ENCODE data around the gene LSM3. TPM values are rescaled to one million over a fixed set of nuclear protein-coding genes. Genes with fewer than 3 reads are reported as not detected.
A peak's percentile ranks its signal among the peaks of the same experiment; 100 is the strongest.

LSM3 gene
- total RNA-seq, 8 experiments from 2014 or later = 15.5 to 24.5 (median 19.5) TPM

GRCh38 chr3:14145670-14146380, 32.8 kb upstream of the LSM3 start:
- Histone ChIP-seq H3K4me3 (no peak overlapping the region), H3K4me1 (replicated peaks in 1 of 2) (peaks cover 14 to 17% of the 10 kb centered on the region in 2 donors), H3K27ac (peak overlapping the region in 1 of 2 donors; percentile 7)
- 60 to 88% (median 67%) methylated on average over 1 to 4 of the region's 10 CpGs; no CpG with 5 or more reads in 5 of the 10 experiments for WGBS, 10 experiments
- no peak for ATAC-seq (replicated peaks in 6 of 8)
- in situ Hi-C loops (cut with MboI; ENCODE audit: low pct_unique_long_range_greater_than_20kb in 2 of 9, low sequenced_read_pairs in 9 of 9, unreplicated experiment in 9 of 9) = no loop called here

GRCh38 chr3:14146381-14147065, 32.1 kb upstream of the LSM3 start:
- Histone ChIP-seq H3K4me3 (no peak overlapping the region), H3K27ac (no peak overlapping the region), H3K4me1 (replicated peaks in 1 of 2) (peaks cover 14 to 17% of the 10 kb centered on the region in 2 donors)
- no peak for ATAC-seq (replicated peaks in 6 of 8)
- in situ Hi-C loops (cut with MboI; ENCODE audit: low pct_unique_long_range_greater_than_20kb in 2 of 9, low sequenced_read_pairs in 9 of 9, unreplicated experiment in 9 of 9) = no loop called here
- 17 to 100% (median 88%) methylated on average over 1 to 9 of the region's 10 CpGs; no CpG with 5 or more reads in 2 of the 10 experiments for WGBS, 10 experiments

- in situ Hi-C loops (cut with MboI; ENCODE audit: low pct_unique_long_range_greater_than_20kb in 2 of 9, low sequenced_read_pairs in 9 of 9, unreplicated experiment in 9 of 9) = no loop called here
- 83 to 100% (median 100%) methylated on average over 1 to 5 of the region's 5 CpGs; no CpG with 5 or more reads in 1 of the 10 experiments for WGBS, 10 experiments
- no peak overlapping the region for H3K4me3 ChIP-seq
- ATAC-seq (replicated peaks in 6 of 8) = no peak
- H3K4me1 ChIP-seq (replicated peaks in 1 of 2) = peaks cover 14 to 17% of the 10 kb centered on the region in 2 donors
- H3K27ac ChIP-seq = no peak overlapping the region
These were observed 31.6 kb upstream of the LSM3 start for GRCh38 chr3:14147066-14147435.

- H3K4me3 ChIP-seq = no peak overlapping the region
- WGBS, 10 experiments = 33 to 80% (median 68%) methylated on average over 3 to 7 of the region's 12 CpGs; no CpG with 5 or more reads in 6 of the 10 experiments
- in situ Hi-C loops (cut with MboI; ENCODE audit: low pct_unique_long_range_greater_than_20kb in 2 of 9, low sequenced_read_pairs in 9 of 9, unreplicated experiment in 9 of 9) = no loop called here
- peaks cover 14 to 17% of the 10 kb centered on the region in 2 donors for H3K4me1 ChIP-seq (replicated peaks in 1 of 2)
- H3K27ac ChIP-seq = no peak overlapping the region
- ATAC-seq (replicated peaks in 6 of 8) = peak in 2 of 8 experiments; percentile 1 to 29
These were observed 31.0 kb upstream of the LSM3 start for GRCh38 chr3:14147617-14148016.

GRCh38 chr3:14148041-14148985, 30.3 kb upstream of the LSM3 start:
- H3K4me3 ChIP-seq = no peak overlapping the region
- ATAC-seq (replicated peaks in 6 of 8) = peak in 1 of 8 experiments; percentile 10
- peaks cover 14 to 17% of the 10 kb centered on the region in 2 donors for H3K4me1 ChIP-seq (replicated peaks in 1 of 2)
- 49 to 100% (median 76%) methylated on average over 2 to 11 of the region's 28 CpGs; no CpG with 5 or more reads in 4 of the 10 experiments for WGBS, 10 experiments
- in situ Hi-C loops (cut with MboI; ENCODE audit: low pct_unique_long_range_greater_than_20kb in 2 of 9, low sequenced_read_pairs in 9 of 9, unreplicated experiment in 9 of 9) = no loop called here
- no peak overlapping the region for H3K27ac ChIP-seq

GRCh38 chr3:14150078-14150477, 28.5 kb upstream of the LSM3 start:
- in situ Hi-C loops (cut with MboI; ENCODE audit: low pct_unique_long_range_greater_than_20kb in 2 of 9, low sequenced_read_pairs in 9 of 9, unreplicated experiment in 9 of 9) = no loop called here
- 92 to 100% (median 98%) methylated on average over 2 to 4 of the region's 9 CpGs; no CpG with 5 or more reads in 4 of the 10 experiments for WGBS, 10 experiments
- ATAC-seq (replicated peaks in 6 of 8) = no peak
- peaks cover 2 to 5% of the 10 kb centered on the region in 2 donors for H3K4me1 ChIP-seq (replicated peaks in 1 of 2)
- no peak overlapping the region for H3K4me3 ChIP-seq
- no peak overlapping the region for H3K27ac ChIP-seq

- in situ Hi-C loops (cut with MboI; ENCODE audit: low pct_unique_long_range_greater_than_20kb in 2 of 9, low sequenced_read_pairs in 9 of 9, unreplicated experiment in 9 of 9) = no loop called here
- ATAC-seq (replicated peaks in 6 of 8) = peak in 1 of 8 experiments; percentile 21
- Histone ChIP-seq H3K4me1 (replicated peaks in 1 of 2) (peaks cover 0 to under 1% of the 10 kb centered on the region in 2 donors), H3K4me3 (no peak overlapping the region), H3K27ac (no peak overlapping the region)
- 80 to 100% (median 100%) methylated on average over 1 to 5 of the region's 9 CpGs; no CpG with 5 or more reads in 4 of the 10 experiments for WGBS, 10 experiments
These were observed 28.0 kb upstream of the LSM3 start for GRCh38 chr3:14150491-14151230.

GRCh38 chr3:14151471-14152083, 27.0 kb upstream of the LSM3 start:
- Histone ChIP-seq H3K4me3 (no peak overlapping the region), H3K4me1 (replicated peaks in 1 of 2) (no peaks in the 10 kb centered on the region), H3K27ac (no peak overlapping the region)
- WGBS, 10 experiments = 67 to 100% (median 96%) methylated on average over 1 to 11 of the region's 12 CpGs; no CpG with 5 or more reads in 4 of the 10 experiments
- in situ Hi-C loops (cut with MboI; ENCODE audit: low pct_unique_long_range_greater_than_20kb in 2 of 9, low sequenced_read_pairs in 9 of 9, unreplicated experiment in 9 of 9) = no loop called here
- ATAC-seq (replicated peaks in 6 of 8) = no peak

- no peak overlapping the region for H3K4me3 ChIP-seq
- H3K4me1 ChIP-seq (replicated peaks in 1 of 2) = no peaks in the 10 kb centered on the region
- WGBS, 10 experiments = 65 to 92% (median 82%) methylated on average over 2 to 6 of the region's 11 CpGs; no CpG with 5 or more reads in 3 of the 10 experiments
- H3K27ac ChIP-seq = no peak overlapping the region
- in situ Hi-C loops (cut with MboI; ENCODE audit: low pct_unique_long_range_greater_than_20kb in 2 of 9, low sequenced_read_pairs in 9 of 9, unreplicated experiment in 9 of 9) = no loop called here
- ATAC-seq (replicated peaks in 6 of 8) = no peak
These were observed 26.2 kb upstream of the LSM3 start for GRCh38 chr3:14152233-14152962.

GRCh38 chr3:14152963-14153355, 25.7 kb upstream of the LSM3 start:
- H3K4me3 ChIP-seq = no peak overlapping the region
- in situ Hi-C loops (cut with MboI; ENCODE audit: low pct_unique_long_range_greater_than_20kb in 2 of 9, low sequenced_read_pairs in 9 of 9, unreplicated experiment in 9 of 9) = no loop called here
- no peak for ATAC-seq (replicated peaks in 6 of 8)
- WGBS, 10 experiments = 67 to 100% (median 91%) methylated on average over 1 to 3 of the region's 4 CpGs; no CpG with 5 or more reads in 2 of the 10 experiments
- H3K4me1 ChIP-seq (replicated peaks in 1 of 2) = no peaks in the 10 kb centered on the region
- no peak overlapping the region for H3K27ac ChIP-seq

GRCh38 chr3:14153663-14154062, 25.0 kb upstream of the LSM3 start:
- Histone ChIP-seq H3K27ac (no peak overlapping the region), H3K4me1 (replicated peaks in 1 of 2) (no peaks in the 10 kb centered on the region), H3K4me3 (no peak overlapping the region)
- no peak for ATAC-seq (replicated peaks in 6 of 8)
- 93 to 100% (median 100%) methylated on average over 1 to 3 of the region's 6 CpGs; no CpG with 5 or more reads in 6 of the 10 experiments for whole genome bisulfite sequencing, 10 experiments
- in situ Hi-C loops (cut with MboI; ENCODE audit: low pct_unique_long_range_greater_than_20kb in 2 of 9, low sequenced_read_pairs in 9 of 9, unreplicated experiment in 9 of 9) = no loop called here
